GM18499 (cell line): Measurements from ENCODE around the gene ODF4.
"Not testable (repeated sequence)": the region's sequence is repeated elsewhere in the genome, so short reads cannot be mapped to it uniquely, and the experiment has no call there.

ENCODE experiments used
- ATAC-seq: cut with Tn5 transposase; IDR thresholded peaks from one replicate; pipeline ENCODE4 v1.9.1; 2021; ENCODE audit warnings: moderate number of reproducible peaks; ENCODE audit not compliant: insufficient read depth, unreplicated experiment

The ODF4 gene

DNA sequence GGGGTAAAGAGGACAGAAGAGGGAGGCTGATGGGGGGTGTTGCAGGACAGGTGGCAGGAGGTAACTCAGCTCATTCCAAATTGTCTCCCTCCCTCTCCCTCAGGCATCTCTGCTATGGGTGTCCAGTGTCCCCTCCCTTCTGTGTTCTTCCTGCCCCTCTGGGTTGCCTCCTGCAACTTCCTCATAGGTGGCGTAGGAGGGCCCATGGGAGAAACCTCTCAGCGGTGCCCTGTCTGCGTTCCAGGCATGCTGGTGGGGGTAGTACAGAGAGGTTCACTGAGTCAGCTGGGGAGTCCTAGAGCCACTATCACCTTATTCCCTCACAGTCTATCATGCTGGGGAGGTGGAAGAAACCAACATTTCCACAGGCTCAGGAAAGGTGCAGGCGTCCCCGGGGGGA is 14.7 kb upstream of the ODF4 start:
- no peak for ATAC-seq

DNA sequence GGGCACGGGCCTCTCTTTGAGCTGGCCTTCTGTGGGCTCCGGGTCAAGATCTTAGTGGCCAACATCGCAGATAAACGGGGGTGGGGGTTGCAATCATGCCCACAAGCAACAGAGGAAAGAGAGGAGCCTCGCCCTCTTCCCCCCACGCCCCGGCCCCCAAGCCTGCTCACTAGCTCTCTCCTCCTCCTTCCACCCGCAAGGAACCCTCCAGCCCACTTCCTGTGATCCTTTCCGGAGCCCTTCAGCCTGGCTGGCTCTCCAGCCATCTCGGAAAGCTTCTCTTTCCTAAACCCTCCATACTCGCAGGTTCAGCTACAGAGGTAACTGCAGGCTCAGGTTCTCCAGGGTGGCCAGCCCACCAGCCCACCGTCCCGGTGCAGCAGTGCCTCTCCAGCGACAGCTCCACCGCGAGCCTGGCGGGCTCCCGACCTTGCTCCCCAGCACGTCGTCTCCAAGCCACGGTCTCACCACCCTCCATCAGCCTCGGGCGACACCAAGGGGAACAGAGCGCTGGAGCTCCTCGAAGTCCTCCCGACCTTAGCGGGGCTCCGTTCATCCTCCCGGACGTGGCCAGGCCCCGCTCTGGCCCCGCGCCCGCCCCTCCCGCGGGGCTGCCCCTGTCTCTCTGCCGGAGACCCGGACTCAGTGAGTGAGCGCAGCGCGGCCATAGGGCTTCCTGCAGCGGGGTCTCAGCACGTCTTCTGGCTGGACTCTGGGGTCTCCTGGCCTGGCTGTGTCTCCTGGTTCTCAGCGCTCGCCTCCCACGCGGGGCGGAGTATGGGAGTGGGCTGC is 12.9 kb upstream of the ODF4 start:
- ATAC-seq, result no peak

DNA sequence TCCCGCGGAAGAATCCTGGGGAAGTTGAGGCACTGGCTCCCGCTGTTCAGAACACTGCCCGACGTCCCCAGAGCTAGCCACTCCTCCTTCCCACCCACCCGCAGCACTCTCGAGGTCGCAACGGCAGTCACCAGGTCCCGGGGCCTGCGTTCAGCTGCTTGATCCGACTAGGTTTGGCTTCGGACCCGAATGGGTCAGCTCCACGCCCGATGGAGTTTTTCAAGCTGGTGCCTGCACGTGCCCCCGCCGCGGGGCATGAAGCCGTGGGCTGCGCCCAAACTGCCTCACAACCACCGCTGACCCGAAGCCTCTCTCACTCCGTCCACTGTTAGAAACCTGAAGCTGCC is 12.4 kb upstream of the ODF4 start:
- ATAC-seq, result no peak

DNA sequence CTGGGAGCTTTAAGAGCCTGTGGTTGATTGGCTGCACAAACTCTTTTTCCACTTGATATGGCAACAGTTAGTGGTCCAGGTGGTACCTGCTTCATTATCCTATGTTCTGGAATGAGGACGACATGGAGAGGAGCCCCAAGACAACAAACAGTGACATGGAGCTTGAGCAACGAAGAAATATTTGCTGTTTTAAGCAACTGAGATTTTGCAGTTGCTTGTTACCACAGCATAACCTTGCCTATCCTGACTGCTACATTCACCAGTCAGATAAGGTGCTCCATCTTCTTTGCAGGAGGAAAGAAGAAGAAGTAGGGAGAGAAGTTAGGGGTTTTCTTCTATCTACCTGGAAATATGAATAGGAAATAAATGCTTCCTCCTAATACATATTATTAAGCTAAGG is 7.5 kb upstream of the ODF4 start:
- ATAC-seq, result no peak

DNA sequence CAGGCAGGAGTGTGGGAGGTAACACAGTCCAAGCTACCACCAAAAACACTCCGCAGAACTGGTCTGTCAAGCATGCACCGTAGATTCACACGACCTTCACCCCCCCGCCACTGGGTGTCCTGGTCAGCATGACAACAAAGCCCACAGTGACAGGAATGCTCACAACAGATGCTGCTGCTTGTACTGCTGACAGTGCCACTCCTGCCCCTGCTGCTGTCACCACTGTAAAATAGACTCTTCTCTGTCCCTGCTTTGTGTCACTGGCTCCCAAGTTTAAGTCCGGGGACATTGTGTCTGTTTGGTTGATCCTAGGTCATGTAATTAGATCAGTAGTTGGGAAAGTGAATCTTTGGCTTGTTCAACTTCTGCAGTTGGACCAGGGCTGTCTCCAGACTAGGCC is 7.0 kb upstream of the ODF4 start:
- no peak for ATAC-seq

GRCh38 chr17:8333281-8333680 is 6.4 kb upstream of the ODF4 start:
- no peak for ATAC-seq

DNA sequence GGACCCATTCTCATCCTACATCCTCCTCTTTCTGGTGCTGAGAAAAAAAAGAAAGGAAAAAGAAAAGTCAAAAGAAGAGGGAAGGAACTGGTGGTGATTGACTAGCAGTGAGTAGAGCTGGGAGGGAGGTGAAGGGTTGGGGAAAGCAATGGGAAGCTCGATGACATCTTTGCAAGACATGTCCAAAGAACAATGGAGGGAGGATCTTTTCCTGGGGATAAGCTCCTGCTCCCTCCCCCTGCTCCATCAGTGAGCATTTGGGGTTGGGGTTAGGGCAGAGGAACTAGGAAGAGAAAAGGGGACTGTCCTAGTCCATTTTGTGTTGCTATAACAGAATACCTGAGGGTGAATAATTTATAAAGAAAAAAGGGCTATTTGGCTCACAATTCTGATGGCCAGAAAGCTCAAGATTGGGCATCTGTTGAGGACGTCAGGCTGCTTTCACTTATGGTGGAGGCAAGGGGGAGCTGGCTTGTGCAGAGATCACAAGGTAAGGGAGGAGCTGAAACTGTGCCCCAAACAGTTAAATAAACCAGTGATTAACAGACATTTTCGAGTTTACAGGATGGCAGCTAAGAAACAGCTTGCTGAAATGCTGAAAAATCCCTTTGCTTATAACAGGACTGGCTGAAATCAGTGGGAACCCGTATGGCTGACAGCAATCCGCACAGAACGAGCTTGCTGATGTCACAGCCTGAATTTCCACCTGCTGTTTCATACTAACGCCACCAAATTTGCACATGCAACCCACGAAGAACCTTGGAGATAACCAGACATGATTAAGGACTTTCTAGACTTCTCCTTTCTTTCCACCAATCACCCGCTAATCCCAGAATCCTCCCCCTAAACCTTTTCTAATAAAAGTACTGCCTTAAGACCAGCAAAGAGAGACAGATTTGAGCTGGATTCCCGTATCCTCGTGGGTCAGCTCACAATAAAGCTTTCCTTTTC is 1.6 kb upstream of the ODF4 start:
- no peak for ATAC-seq

GRCh38 chr17:8338753-8339140 is 893 bp upstream of the ODF4 start:
- ATAC-seq, result no peak

DNA sequence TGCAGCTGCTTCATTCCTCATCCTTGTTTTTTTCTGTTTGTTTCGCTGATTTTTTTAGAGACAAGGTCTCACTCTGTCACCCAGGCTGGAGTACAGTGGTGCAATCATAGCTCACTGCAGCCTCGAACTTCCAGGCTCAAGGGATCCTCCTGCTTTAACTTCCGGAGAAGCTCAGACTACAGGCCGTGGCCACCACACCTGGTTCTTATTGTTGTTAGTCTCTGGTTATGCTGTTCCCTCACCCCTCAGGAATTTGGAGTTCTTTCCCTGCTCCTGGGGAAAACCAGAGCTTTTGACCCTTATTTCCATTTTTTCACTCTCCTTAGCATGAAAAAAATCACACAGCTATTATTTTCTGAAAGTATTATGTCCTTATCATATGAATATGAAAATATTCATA is 1.8 kb downstream of the ODF4 start:
- ATAC-seq, result no peak

DNA sequence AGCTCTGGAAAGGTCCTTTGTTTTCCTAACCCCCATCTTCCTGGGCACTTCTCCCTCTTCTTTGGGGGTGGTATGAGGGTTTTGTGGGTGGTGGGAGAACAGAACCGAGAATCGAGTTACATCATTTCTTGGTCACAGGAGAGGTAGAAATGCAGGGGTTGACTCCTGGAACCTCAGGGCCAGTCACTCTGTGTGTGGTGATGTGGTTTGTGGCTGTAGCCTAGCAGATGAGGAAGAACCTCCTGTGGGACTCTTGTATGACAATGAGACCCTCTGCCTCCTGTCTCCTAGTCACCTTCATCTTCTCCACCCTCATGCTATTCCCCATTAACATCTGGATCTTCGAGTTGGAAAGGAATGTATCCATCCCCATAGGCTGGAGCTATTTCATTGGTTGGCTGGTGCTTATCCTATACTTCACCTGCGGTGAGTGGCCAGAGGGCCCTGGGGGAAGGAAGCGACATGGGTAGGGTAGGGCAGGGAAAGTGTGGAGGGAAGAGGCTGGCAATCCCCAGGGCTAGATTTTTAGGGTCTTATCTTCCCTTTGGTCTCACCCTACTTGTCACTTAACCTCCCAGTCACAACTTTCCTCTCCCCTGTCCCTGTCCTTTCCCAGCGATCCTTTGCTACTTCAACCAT is 5.5 kb downstream of the ODF4 start:
- no peak for ATAC-seq

DNA sequence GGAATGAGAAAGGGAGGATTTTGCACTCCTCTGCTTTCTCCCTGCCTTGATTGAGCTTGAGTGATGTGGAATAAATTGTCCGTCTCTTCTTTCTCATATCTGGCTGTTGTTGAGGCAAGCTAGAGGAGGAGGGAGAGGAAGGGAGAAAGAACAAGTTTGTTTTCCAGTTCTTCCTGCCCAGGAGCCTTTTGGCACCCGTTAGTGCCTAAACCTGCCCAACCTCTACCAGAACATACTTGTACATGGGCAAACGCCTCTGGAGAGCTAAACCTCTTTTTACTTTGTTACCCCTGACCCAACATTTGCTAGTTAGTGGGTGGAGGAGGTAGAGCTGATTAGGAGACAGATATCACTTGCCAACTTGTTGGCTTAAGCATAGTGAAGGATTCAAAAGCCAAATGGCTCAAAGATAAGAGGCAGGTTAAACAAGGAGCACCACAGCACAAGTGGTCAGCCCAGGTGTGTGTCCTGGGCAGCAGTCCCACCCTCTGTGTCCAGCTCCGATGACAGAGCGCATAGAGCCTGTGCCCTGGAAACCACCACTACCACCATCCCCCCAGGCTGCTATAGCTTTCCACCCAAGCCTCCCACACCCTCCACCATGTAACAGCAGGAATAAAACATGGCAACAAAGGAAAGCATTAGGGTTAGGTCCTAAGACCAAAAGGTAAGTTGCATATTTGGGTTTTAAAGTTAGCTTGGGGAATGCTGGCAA is 6.5 kb downstream of the ODF4 start:
- ATAC-seq, result no peak

GRCh38 chr17:8347001-8347400 is 7.4 kb downstream of the ODF4 start:
- ATAC-seq, result not testable (repeated sequence)

GRCh38 chr17:8350339-8350738 is 10.7 kb downstream of the ODF4 start:
- ATAC-seq, result no peak

GRCh38 chr17:8353736-8354135 is 14.1 kb downstream of the ODF4 start:
- ATAC-seq, result no peak

- ATAC-seq, result no peak
Observed at GRCh38 chr17:8354236-8354635, 14.6 kb downstream of the ODF4 start.

- no peak for ATAC-seq
Observed at GRCh38 chr17:8357910-8358309, 18.3 kb downstream of the ODF4 start.

GRCh38 chr17:8359769-8360168 is 20.1 kb downstream of the ODF4 start:
- no peak for ATAC-seq

- no peak for ATAC-seq
Observed at GRCh38 chr17:8360260-8360659, 20.6 kb downstream of the ODF4 start.

DNA sequence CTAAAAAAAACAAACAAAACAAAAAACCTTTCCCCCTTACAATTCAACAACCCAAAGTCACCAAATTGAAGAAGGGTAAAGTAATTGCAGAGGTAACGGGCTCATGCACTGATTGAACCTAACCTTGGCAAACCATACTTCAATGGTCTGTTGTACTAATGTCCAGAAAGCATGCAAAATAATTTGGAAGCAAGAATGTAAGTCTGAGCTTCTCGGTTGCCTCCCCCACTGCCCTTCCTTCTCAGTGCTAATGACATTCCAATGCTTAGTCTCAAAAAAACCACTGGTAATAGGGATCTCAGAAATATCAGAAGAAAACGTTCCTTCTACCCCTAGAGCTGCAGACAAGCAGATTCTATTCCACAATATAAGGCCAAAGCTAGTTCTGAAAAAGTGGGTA is 21.1 kb downstream of the ODF4 start:
- ATAC-seq, result no peak

DNA sequence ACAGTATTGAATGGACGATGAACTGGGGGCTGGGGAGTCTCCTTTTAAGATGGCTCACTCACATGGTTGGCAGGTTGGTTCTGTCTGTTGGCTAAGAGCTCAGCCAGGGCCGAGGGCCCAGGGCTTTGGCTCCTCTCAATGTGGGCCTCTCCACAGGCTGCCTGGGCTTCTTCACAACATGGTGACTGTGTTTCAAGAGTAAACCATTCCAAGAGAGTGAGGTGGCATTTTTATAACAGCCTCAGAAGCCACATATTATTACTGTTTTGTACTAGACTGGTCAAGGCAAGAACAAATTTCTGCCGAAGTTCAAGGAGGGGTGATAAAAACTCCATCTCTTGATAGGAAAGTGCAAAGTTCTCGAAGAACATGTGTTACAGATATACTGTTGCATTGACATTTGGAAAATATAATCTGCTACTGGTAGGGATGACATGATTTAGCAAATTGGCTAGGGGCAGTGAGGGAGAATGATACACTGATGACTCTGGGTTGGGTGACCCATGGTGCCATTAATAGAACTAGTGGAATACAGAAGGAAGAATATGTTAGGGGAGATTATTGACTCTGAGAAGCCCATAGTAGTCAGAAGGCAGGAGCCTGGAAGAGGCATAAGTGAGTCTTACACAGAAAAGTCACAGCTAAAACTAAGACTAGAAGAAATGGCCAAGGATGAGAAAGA is 23.2 kb downstream of the ODF4 start:
- ATAC-seq, result no peak
